Pancreas (tissue), 10 donors: ENCODE results near the gene EXOC4. TPM values are rescaled to one million over a fixed set of nuclear protein-coding genes. Genes with fewer than 3 reads are reported as not detected.

ENCODE experiments used
- ATAC-seq, 4 donors: fragments of 200-7000 bp; cut with Tn5 transposase; one replicate each; pipeline versions ENCODE4 v1.8.0 to v1.9.1; 2020; ENCODE audit warnings: mild to moderate bottlenecking in 4 of 4, moderate library complexity in 4 of 4
- DNase-seq, 6 donors: peaks; one replicate each; pipeline ENCODE4 v3.0.0-alpha.2; 2020
- FAIRE-seq: peaks from 2 replicates; lab custom pipeline; 2012; peaks lifted over from hg19 to GRCh38; lab: Jason Lieb, UNC
- H3K27ac ChIP-seq, 4 donors: fragments of 200-600 bp; sonication (generic); 1 replicate in 3 of 4; 2 replicates in 1 of 4; pipeline versions ENCODE4 v1.5.0 to v1.8.0; 2020
- H3K27me3 ChIP-seq, 4 donors: fragments of 200-600 bp; one replicate each; pipeline ENCODE4 v1.8.0; 2021
- H3K36me3 ChIP-seq, 3 donors: fragments of 200-600 bp; sonication (generic) in 1 of 3; one replicate each; pipeline versions ENCODE4 v1.5.0 to v1.8.0; 2020 to 2021
- H3K4me1 ChIP-seq, 3 donors: fragments of 200-600 bp; one replicate each; pipeline ENCODE4 v1.8.0; 2021
- H3K4me3 ChIP-seq, 4 donors: fragments of 200-600 bp; sonication (generic) in 2 of 4; one replicate each; pipeline versions ENCODE4 v1.5.0 to v1.8.0; 2020 to 2021
- H3K9me3 ChIP-seq, 4 donors: fragments of 200-600 bp; one replicate each; pipeline ENCODE4 v1.8.0; 2021
- WGBS, 2 donors: extraction: QIAGEN DNeasy Blood & Tissue Kit; methylation state at CpG; one replicate each; pipeline ENCODE4 v1.1.7; 2013; 5-methylcytosine and 5-hydroxymethylcytosine counted together
- intact Hi-C, 3 donors: fragments of 100-400 bp; cut with DNase I; formaldehyde crosslinking; loops; one replicate each; pipeline versions ENCODE4 v1.11.1 to v1.14.2; 2022
- polyA plus RNA-seq, 2 donors: library from polyadenylated mRNA; stranded (reverse); fragments of 200-250 nt; gene quantifications; one replicate each; pipeline ENCODE4 v1.2.3, GENCODE V29; 2013
- total RNA-seq, 6 donors: library from RNA; stranded (reverse); fragmentation: NEBNext Ultra II Directional in 4 of 6; extraction: Animal tissue kit (Norgen Biotek cat#: 25700) in 4 of 6; gene quantifications; one replicate each; pipeline versions ENCODE4 v1.2.1 to v1.2.4, GENCODE V29; 2021 to 2023
- TF ChIP-seq, protein P1 (sequence below), 4 donors: fragments of 200-600 bp; sonication (generic) in 3 of 4; IDR thresholded peaks; one replicate each; pipeline versions ENCODE4 v1.5.0 to v1.8.0; 2021; ENCODE audit warnings: antibody characterized with exemption in 4 of 4
- donor health status: healthy with polysubstance abuse.
- donor health status: DM: no; HTN: no; CAD: no; lungs with moderate emphysema.
- donor health status: DM: no; HTN: no; CAD: no.
- donor health status: control.
- donor health status: control.
- donor health status: Bipolar disorder and iron deficiency.
- donor health status: DM: yes; HTN: yes; CAD: no.
- donor health status: DM: no; HTN: no; CAD: no.
- donor health status: DM: no; HTN: no; CAD: no.
- donor health status: DM: yes; HTN: yes; CAD: no.

EXOC4 gene
- total and polyA plus RNA-seq, 8 donors = 13.4 to 81.2 (median 53.8) TPM

DNA sequence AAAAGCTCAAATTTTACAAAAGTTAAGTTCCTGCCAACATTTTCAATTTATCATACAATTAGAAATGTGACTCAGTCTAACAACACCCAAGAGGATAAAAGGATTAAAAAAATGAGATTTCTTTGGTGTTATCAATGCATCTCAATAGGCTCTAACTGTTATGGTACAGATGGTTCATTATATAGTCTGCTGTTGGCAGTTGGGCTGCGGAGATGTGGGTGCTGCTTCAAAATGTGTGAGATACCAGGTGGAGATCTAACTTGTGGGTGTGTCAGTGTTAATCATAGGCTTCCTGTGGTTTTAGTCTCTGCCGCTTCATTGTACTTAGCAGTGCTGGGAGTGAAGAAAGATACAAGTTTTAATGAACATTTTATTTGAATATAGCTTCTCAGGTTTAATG, 231.2 kb downstream of the EXOC4 start:
- ATAC-seq (no peak), DNase-seq (no peak), FAIRE-seq (no peak)
- WGBS, 2 donors = 96% methylated on average over 2 of the region's 2 CpGs
- Histone ChIP-seq H3K9me3 (no peaks in the 10 kb centered on the region), H3K4me1 (no peaks in the 10 kb centered on the region), H3K27ac (no peak overlapping the region), H3K36me3 (peaks cover 0 to 4% (median 0%) of the 10 kb centered on the region in 3 donors), H3K4me3 (no peak overlapping the region), H3K27me3 (no peaks in the 10 kb centered on the region)
- intact Hi-C loops = no loop called here
- TF ChIP-seq, protein P1, sequence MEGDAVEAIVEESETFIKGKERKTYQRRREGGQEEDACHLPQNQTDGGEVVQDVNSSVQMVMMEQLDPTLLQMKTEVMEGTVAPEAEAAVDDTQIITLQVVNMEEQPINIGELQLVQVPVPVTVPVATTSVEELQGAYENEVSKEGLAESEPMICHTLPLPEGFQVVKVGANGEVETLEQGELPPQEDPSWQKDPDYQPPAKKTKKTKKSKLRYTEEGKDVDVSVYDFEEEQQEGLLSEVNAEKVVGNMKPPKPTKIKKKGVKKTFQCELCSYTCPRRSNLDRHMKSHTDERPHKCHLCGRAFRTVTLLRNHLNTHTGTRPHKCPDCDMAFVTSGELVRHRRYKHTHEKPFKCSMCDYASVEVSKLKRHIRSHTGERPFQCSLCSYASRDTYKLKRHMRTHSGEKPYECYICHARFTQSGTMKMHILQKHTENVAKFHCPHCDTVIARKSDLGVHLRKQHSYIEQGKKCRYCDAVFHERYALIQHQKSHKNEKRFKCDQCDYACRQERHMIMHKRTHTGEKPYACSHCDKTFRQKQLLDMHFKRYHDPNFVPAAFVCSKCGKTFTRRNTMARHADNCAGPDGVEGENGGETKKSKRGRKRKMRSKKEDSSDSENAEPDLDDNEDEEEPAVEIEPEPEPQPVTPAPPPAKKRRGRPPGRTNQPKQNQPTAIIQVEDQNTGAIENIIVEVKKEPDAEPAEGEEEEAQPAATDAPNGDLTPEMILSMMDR (IDR thresholded peaks at IDR 0.05) = no peak

DNA sequence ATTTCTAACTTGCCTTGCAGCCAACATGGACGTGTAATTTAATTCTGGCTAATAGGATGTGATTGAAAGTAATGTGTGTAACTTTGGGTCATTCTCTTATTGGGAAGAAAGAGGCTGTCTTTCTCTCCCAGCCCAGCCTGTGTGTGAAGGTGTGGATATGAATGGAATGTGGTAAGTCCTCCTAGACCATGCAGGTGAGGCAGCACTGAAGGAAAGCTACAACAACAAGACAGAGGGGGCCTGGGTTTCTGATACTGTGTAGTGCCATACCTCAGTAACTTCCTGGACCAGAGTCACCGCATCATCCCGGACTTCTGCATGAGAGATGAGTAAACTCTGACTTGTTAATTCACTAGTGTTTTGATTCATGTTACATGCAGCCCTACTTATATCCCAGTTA, 237.0 kb downstream of the EXOC4 start:
- H3K27me3 ChIP-seq = no peaks in the 10 kb centered on the region
- ATAC-seq (no peak), FAIRE-seq (no peak), DNase-seq (no peak)
- no peak overlapping the region for H3K4me3 ChIP-seq
- no peaks in the 10 kb centered on the region for H3K4me1 ChIP-seq
- H3K36me3 ChIP-seq = no peaks in the 10 kb centered on the region
- H3K27ac ChIP-seq = no peak overlapping the region
- TF ChIP-seq, protein P1 (IDR thresholded peaks at IDR 0.05) = no peak
- intact Hi-C loops = no loop called here
- WGBS, 2 donors = 93 to 94% methylated on average over 3 of the region's 3 CpGs
- no peaks in the 10 kb centered on the region for H3K9me3 ChIP-seq

DNA sequence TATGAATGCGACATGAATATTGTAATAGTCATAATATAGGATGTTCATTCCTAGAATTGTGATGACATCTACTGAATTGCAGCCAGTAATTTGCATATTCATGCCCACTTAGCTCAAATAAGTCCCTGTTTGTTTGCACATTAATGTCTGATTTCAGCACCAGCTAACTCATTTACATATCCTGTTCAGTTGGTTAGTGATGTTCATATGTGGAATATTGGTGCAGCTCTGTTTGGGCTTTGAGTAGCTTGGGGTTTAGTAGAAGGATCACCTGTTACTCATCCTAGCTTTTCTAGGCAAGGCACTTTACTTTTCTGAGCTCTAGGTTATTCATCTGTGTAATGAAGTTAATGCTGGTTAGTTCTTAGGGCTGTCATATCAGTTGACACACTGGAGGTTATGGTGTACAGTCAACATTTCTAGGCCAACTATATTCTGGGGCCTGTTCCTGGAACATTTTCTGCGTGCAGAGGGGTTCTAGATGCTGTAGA, 238.4 kb downstream of the EXOC4 start:
- Histone ChIP-seq H3K4me3 (no peak overlapping the region), H3K27ac (no peak overlapping the region), H3K9me3 (no peaks in the 10 kb centered on the region), H3K4me1 (no peaks in the 10 kb centered on the region), H3K27me3 (no peaks in the 10 kb centered on the region), H3K36me3 (no peaks in the 10 kb centered on the region)
- intact Hi-C loops = no loop called here
- WGBS, 2 donors = 75 to 87% methylated on average over 2 of the region's 2 CpGs
- ATAC-seq (no peak), DNase-seq (no peak), FAIRE-seq (no peak)
- TF ChIP-seq, protein P1 (IDR thresholded peaks at IDR 0.05) = no peak

DNA sequence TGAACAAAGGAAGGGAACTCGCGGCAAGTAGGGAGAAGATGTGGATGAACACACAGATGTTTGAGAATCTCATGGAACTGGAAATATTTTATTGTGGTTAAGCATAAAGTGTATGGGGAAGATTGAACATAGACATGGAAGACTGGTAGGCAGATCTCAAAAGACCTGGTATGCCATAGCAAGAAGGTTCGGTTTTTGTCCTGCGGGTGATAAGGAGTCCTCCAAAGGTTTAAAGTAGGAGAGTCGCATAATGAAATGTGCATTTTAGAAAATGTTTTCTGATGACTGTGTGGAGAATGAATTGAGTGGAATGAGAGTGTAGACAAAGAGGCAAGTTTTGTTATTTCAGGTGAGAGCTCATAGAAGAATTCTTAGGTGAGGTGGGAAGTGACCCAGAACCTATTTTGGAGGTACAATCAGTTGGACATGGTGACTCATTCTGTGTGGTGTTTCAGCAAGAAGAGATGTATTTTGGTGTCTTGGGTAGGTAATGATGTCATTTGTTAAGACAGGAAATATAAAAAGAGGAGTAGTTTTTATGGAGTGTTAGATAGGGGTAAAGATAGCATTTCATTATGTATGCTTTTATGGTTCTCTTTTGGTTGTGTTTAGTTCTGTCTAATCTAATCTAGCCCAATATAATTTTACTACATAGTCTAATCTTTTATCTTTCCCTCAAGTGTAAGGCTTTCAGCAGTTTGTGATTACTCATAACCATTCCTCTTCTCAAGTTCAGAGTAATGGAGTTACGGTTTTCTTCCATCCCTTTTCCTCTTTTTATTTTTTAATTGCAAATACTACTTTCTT, 239.2 kb downstream of the EXOC4 start:
- no peak overlapping the region for H3K4me3 ChIP-seq
- TF ChIP-seq, protein P1 (IDR thresholded peaks at IDR 0.05) = no peak
- no peaks in the 10 kb centered on the region for H3K36me3 ChIP-seq
- ATAC-seq (no peak), FAIRE-seq (no peak), DNase-seq (no peak)
- intact Hi-C loops = no loop called here
- no peaks in the 10 kb centered on the region for H3K27me3 ChIP-seq
- H3K4me1 ChIP-seq = no peaks in the 10 kb centered on the region
- H3K27ac ChIP-seq = no peak overlapping the region
- 97 to 99% methylated on average over 6 of the region's 6 CpGs for WGBS, 2 donors
- no peaks in the 10 kb centered on the region for H3K9me3 ChIP-seq

DNA sequence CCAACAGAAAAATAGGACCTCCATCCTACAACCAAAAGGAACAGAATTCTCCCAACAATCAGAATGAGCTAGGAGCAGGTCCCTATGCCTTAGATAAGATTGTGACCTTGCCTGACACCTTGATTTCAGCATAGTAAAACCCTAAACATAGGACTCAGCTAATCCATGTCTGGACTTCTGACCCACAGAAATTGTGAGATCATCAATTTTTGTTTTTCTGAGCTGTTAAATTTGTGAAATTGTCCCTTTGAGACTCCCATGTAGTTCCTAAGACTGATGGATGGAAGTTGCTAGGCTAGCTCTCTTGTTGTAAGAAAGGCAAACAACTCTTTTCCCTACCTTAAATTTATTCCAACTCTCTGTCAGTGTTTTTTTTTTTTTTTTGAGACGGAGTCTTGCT, 244.2 kb downstream of the EXOC4 start:
- Histone ChIP-seq H3K27me3 (no peaks in the 10 kb centered on the region), H3K36me3 (no peaks in the 10 kb centered on the region), H3K4me1 (peaks cover 0 to 4% (median 2%) of the 10 kb centered on the region in 3 donors), H3K4me3 (no peak overlapping the region), H3K9me3 (no peaks in the 10 kb centered on the region), H3K27ac (no peak overlapping the region)
- FAIRE-seq = no peak
- no peak for ATAC-seq
- TF ChIP-seq, protein P1 (IDR thresholded peaks at IDR 0.05) = no peak
- intact Hi-C loops = no loop called here
- no peak for DNase-seq
- whole genome bisulfite sequencing, 2 donors = 92 to 96% methylated on average over 1 of the region's 1 CpG
